ENCODE results near the gene RINL.

The RINL gene

GRCh38 chr19:38849860-38850435 lies 28.1 kb downstream of the RINL start, which contains the start of gene HNRNPL:
TSS of gene HNRNPL (minus strand) at chr19:38849986. CDS start at chr19:38849966, 20 bp downstream.
- H3K4me3 ChIP-seq (ENCODE audit: low read depth, low read length), result peak within 1 kb of the TSS; percentile 84
- H3K9me3 ChIP-seq (ENCODE audit: control insufficient read depth, low read length), result no peaks in the 10 kb centered on the region
- H3K4me1 ChIP-seq, result peaks cover 14% of the 10 kb centered on the region

GRCh38 chr19:38849147-38849859 lies 28.8 kb downstream of the RINL start:
- Histone ChIP-seq H3K4me2 (ENCODE audit: low read length) (peak overlapping the region; percentile 69), H2AFZ (no peak overlapping the region), H3K9me3 (ENCODE audit: control insufficient read depth, low read length) (no peaks in the 10 kb centered on the region), H3K36me3 (ENCODE audit: control insufficient read depth, insufficient read depth, low read length) (no peaks in the 10 kb centered on the region), H3K27ac (peak overlapping the region; percentile 98), H3K27me3 (ENCODE audit: control insufficient read depth, insufficient read depth, low read length) (no peaks in the 10 kb centered on the region), H3K4me1 (peaks cover 14% of the 10 kb centered on the region), H3K9ac (peak overlapping the region; percentile 96), H3K79me2 (peaks cover 36% of the 10 kb centered on the region), H3K4me3 (ENCODE audit: low read depth, low read length) (peak overlapping the region; percentile 84)
- TF ChIP-seq CTCF (IDR thresholded peaks at IDR 0.05), result no peak

More at GRCh38 chr19:38849860-38850435, 28.1 kb downstream of the RINL start, which contains the start of gene HNRNPL:
- Histone ChIP-seq H3K27me3 (ENCODE audit: control insufficient read depth, insufficient read depth, low read length) (no peaks in the 10 kb centered on the region), H2AFZ (peak within 1 kb of the TSS; percentile 84), H3K27ac (peak within 1 kb of the TSS; percentile 98), H3K79me2 (peaks cover 32% of the 10 kb centered on the region), H3K4me2 (ENCODE audit: low read length) (peak within 1 kb of the TSS; percentile 93), H3K36me3 (ENCODE audit: control insufficient read depth, insufficient read depth, low read length) (no peaks in the 10 kb centered on the region), H3K9ac (peak within 1 kb of the TSS; percentile 96)
- TF ChIP-seq CTCF (IDR thresholded peaks at IDR 0.05), result peak; percentile 59

GRCh38 chr19:38848299-38849146 lies 29.6 kb downstream of the RINL start:
- H3K4me3 ChIP-seq (ENCODE audit: low read depth, low read length), result peak overlapping the region; percentile 84
- H3K36me3 ChIP-seq (ENCODE audit: control insufficient read depth, insufficient read depth, low read length), result no peaks in the 10 kb centered on the region
- no peaks in the 10 kb centered on the region for H3K27me3 ChIP-seq (ENCODE audit: control insufficient read depth, insufficient read depth, low read length)
- H3K4me1 ChIP-seq, result peaks cover 14% of the 10 kb centered on the region
- peak overlapping the region; percentile 38 for H3K9ac ChIP-seq
- peak overlapping the region; percentile 69 for H3K4me2 ChIP-seq (ENCODE audit: low read length)
- no peak for TF ChIP-seq CTCF (IDR thresholded peaks at IDR 0.05)
- peaks cover 44% of the 10 kb centered on the region for H3K79me2 ChIP-seq
- H3K9me3 ChIP-seq (ENCODE audit: control insufficient read depth, low read length), result no peaks in the 10 kb centered on the region
- no peak overlapping the region for H2AFZ ChIP-seq
- peak overlapping the region; percentile 98 for H3K27ac ChIP-seq

- no peaks in the 10 kb centered on the region for H3K9me3 ChIP-seq (ENCODE audit: control insufficient read depth, low read length)
- no peak overlapping the region for H2AFZ ChIP-seq
- H3K27ac ChIP-seq, result no peak overlapping the region
- H3K36me3 ChIP-seq (ENCODE audit: control insufficient read depth, insufficient read depth, low read length), result no peaks in the 10 kb centered on the region
- no peak overlapping the region for H3K9ac ChIP-seq
- H3K79me2 ChIP-seq, result peaks cover 49% of the 10 kb centered on the region
- no peak for TF ChIP-seq CTCF (IDR thresholded peaks at IDR 0.05)
- H3K4me3 ChIP-seq (ENCODE audit: low read depth, low read length), result no peak overlapping the region
- H3K4me1 ChIP-seq, result peaks cover 13% of the 10 kb centered on the region
- H3K27me3 ChIP-seq (ENCODE audit: control insufficient read depth, insufficient read depth, low read length), result no peaks in the 10 kb centered on the region
- no peak overlapping the region for H3K4me2 ChIP-seq (ENCODE audit: low read length)
These were observed 32.0 kb downstream of the RINL start for GRCh38 chr19:38846097-38846496.

Measured in parathyroid adenoma (tissue), 2 donors.